Bronchus fibroblast of lung (primary cell): ENCODE data around the gene NXF1. TPM values are rescaled to one million over a fixed set of nuclear protein-coding genes. Genes with fewer than 3 reads are reported as not detected.

ENCODE experiments used
- total RNA-seq: library from RNA; depleted of rRNA; stranded (reverse); fragments of >200 nt; gene quantifications from 2 replicates; pipeline ENCODE4 v1.2.3, GENCODE V29; 2015

Gene NXF1
- 20.5 and 26.0 TPM in 2 replicates for total RNA-seq

GRCh38 chr11:62805076-62805892, at the start of gene NXF1:
NXF1 (minus strand) TSS chr11:62805440; CDS start chr11:62805356, 84 bp downstream.

DNA sequence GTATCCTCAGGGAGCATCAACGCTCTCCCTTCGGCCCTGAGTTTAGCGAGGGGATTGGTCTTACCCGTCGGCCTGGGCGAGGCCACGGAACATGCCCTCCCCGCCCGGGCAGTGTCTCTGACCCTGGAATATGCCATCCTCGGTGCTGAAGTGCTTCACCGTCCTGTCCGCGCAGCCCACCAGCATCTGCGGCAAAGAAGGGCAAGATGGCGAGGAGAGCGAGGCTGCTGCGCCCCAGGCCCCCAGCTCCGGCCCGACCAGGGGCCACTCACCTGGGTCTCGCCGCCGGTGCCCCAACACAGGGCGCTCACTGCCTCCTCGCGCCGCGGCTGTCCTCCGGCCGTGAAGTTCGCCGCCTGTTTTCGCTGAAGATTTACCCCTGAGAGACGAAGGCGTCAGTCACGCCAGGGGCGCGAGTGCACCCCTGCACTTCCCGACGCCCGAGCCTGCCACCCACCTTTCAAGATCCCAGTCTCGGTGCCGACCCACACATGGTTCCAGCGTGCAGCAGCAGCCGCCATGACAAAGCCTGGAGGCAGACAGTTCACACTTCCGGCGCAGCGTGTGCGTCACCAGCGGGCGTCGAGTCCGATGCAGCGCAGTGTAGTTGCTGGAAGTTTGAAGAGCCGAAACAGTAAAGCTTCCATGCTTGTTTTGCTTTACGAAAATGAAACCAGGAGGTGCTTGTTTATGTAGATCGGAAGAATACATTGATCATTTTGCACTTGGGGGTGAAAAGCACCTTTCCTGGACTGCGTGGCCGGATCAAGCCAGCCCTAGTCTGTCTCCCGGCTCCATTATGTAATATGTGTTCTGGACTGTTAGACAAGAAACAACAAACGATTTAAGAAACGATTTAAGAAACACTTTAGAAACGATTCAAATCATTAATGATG, 34.1 kb upstream of the NXF1 start, which contains the start of gene WDR74:
Gene WDR74, minus strand, starts transcription at position 541 of the 896 bp plus-strand sequence. Its CDS starts 20 bp downstream, at position 521.

GRCh38 chr11:62832336-62833234, 27.3 kb upstream of the NXF1 start, which contains the start of gene TEX54:
TEX54 (minus strand) TSS chr11:62832841.

GRCh38 chr11:62831520-62832335, 26.5 kb upstream of the NXF1 start, which contains the start of gene STX5:
STX5 (minus strand) TSS chr11:62832051; CDS start chr11:62831243, 808 bp downstream.

DNA sequence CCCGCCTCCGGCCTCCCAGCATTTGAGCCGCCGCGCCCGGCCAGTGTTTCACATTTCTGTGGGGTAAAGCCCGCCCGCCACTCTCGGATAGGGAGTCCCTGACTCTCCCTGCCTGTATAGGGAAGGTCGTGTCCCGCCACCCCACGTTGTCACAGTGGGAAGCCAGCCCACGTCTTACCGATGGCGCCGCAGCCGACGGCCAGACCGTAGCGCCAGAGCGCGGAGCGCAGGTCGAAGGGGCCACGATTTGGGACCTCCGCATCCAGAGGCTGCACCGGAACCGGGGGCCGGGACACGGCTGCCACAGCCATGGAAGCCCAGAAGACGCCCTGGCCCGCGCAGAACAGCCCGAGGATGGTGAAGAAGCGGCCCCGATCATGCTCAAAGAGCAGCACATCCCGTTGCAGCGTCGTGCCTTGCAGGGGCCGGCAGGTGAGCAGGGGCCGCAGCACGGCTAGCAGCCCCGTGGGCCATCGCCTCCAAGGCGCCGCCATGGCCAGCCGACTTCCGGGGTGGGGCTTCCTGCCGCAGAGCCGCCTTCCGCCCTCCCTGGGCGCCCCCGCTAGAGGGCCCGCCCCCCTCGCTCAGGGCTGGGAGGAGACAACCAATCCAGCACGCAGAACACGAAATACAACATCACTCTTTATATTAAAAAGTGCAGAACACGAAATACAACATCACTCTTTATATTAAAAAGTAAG, 13.6 kb downstream of the NXF1 start, which contains the start of gene TMEM223:
Gene TMEM223, minus strand, starts transcription at position 506 of the 701 bp plus-strand sequence. Its CDS starts 12 bp downstream, at position 494.

DNA sequence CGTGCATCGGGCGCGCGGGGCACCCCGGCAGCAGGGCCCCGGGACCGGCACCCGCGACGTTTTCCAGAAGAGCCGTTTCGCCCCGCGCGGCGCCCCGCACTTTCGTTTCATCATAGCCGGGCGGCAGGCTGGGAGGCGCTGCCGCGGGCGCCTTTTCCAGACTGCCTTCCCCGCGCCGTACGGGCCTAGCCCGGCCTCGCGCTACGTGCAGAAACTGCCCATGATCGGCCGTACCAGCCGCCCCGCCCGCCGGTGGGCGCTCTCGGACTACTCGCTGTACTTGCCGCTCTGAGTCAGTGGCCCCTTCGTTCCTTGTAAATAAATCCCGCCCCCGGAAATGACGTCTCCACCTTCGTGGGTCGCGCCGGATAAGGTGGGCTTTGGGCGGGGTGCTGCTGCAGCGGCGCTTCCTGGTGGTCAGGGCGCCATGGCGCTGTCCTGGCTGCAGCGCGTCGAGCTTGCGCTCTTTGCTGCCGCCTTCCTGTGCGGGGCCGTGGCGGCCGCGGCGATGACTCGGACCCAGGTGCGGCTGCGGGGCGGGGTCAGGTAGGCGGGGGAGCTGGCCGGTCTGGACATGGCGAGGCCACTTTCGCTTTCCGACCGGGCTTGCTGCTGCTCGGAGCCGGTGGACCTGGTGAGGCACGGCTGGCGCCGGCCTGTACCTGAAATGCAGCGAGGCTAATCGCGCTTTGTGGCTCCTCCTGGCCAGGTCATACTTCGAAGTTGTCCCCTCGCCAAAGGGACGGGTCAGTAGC, 18.1 kb downstream of the NXF1 start, which contains the start of gene TMEM179B:
Gene TMEM179B, plus strand, starts transcription at position 398 of the 755 bp plus-strand sequence. Its CDS starts 30 bp downstream, at position 428.

GRCh38 chr11:62771144-62772021, 33.9 kb downstream of the NXF1 start, which contains the start of gene TAF6L:
TAF6L (plus strand) TSS chr11:62771396; CDS start chr11:62775784, 4,388 bp downstream.

GRCh38 chr11:62753736-62754603, 51.3 kb downstream of the NXF1 start, which contains the start of gene ZBTB3:
ZBTB3 (minus strand) TSS chr11:62754160; CDS start chr11:62753664, 496 bp downstream.

Other genes starting within 250 kb of the NXF1 start
- gene EEF1G, start 231.5 kb downstream of the NXF1 start, total RNA-seq, result 1,643 and 1,652 TPM in 2 replicates
- 8.2 and 9.8 TPM in 2 replicates for gene TUT1, start 213.9 kb downstream of the NXF1 start, total RNA-seq
- 107 and 108 TPM in 2 replicates for gene MTA2, start 203.6 kb downstream of the NXF1 start, total RNA-seq
- gene EML3, start 192.7 kb downstream of the NXF1 start, total RNA-seq, result 15.3 and 21.4 TPM in 2 replicates
- 1.9 and 4.7 TPM in 2 replicates for gene ROM1, start 192.2 kb downstream of the NXF1 start, total RNA-seq
- 41.5 and 45.9 TPM in 2 replicates for gene B3GAT3, start 183.5 kb downstream of the NXF1 start, total RNA-seq
- 203 and 209 TPM in 2 replicates for gene GANAB, start 158.8 kb downstream of the NXF1 start, total RNA-seq
- 21.4 and 22.7 TPM in 2 replicates for gene INTS5, start 152.1 kb downstream of the NXF1 start, total RNA-seq
- gene C11orf98, start 140.2 kb downstream of the NXF1 start, total RNA-seq, result 128 and 158 TPM in 2 replicates
- gene CSKMT, start 140.1 kb downstream of the NXF1 start, total RNA-seq, result 12.2 and 13.8 TPM in 2 replicates
- 12.1 and 14.3 TPM in 2 replicates for gene UQCC3, start 133.8 kb downstream of the NXF1 start, total RNA-seq
- gene LBHD1, start 133.2 kb downstream of the NXF1 start, total RNA-seq, result 4.9 and 9.1 TPM in 2 replicates
- gene UBXN1, start 126.4 kb downstream of the NXF1 start, total RNA-seq, result 126 and 148 TPM in 2 replicates
- gene LRRN4CL, start 115.9 kb downstream of the NXF1 start, total RNA-seq, result 10.0 and 10.9 TPM in 2 replicates
- 55.0 and 63.4 TPM in 2 replicates for gene BSCL2, start 98.0 kb downstream of the NXF1 start, total RNA-seq
- not detected in 2 replicates for gene GNG3, start 97.8 kb downstream of the NXF1 start, total RNA-seq
- gene HNRNPUL2, start 78.0 kb downstream of the NXF1 start, total RNA-seq, result 6.1 and 7.0 TPM in 2 replicates
- 29.6 and 35.1 TPM in 2 replicates for gene TTC9C, start 77.0 kb downstream of the NXF1 start, total RNA-seq
- 9.4 and 10.7 TPM in 2 replicates for gene ZBTB3, start 51.3 kb downstream of the NXF1 start, total RNA-seq
- 157 and 185 TPM in 2 replicates for gene POLR2G, start 43.9 kb downstream of the NXF1 start, total RNA-seq
- 17.7 and 22.0 TPM in 2 replicates for gene TAF6L, start 34.0 kb downstream of the NXF1 start, total RNA-seq
- gene TMEM179B, start 18.0 kb downstream of the NXF1 start, total RNA-seq, result 57.7 and 59.3 TPM in 2 replicates
- 40.3 and 41.2 TPM in 2 replicates for gene TMEM223, start 13.4 kb downstream of the NXF1 start, total RNA-seq
- 43.2 and 45.8 TPM in 2 replicates for gene STX5, start 26.6 kb upstream of the NXF1 start, total RNA-seq
- gene TEX54, start 27.4 kb upstream of the NXF1 start, total RNA-seq, result not detected in 2 replicates
- gene WDR74, start 34.1 kb upstream of the NXF1 start, total RNA-seq, result 47.9 and 56.0 TPM in 2 replicates
- 168 and 174 TPM in 2 replicates for gene SLC3A2, start 75.5 kb upstream of the NXF1 start, total RNA-seq
- not detected in 2 replicates for gene CHRM1, start 115.9 kb upstream of the NXF1 start, total RNA-seq
- not detected in 2 replicates for gene SLC22A6, start 179.5 kb upstream of the NXF1 start, total RNA-seq
- not detected in 2 replicates for gene SLC22A8, start 210.4 kb upstream of the NXF1 start, total RNA-seq